Activated CD4-positive, alpha-beta T cell treated with anti-CD3 and anti-CD28 coated beads for 48 hours (primary cell): Measurements from ENCODE around the gene OR7D4.
"Not testable (repeated sequence)": the region's sequence is repeated elsewhere in the genome, so short reads cannot be mapped to it uniquely, and the experiment has no call there.

Source experiments
- DNase-seq: peaks from one replicate; pipeline ENCODE4 v3.0.0-alpha.2; 2020

The OR7D4 gene

GRCh38 chr19:9219489-9219888 lies at the start of gene OR7D4:
OR7D4 (minus strand) TSS chr19:9219589; CDS start chr19:9214837, 4,752 bp downstream.
- no peak for DNase-seq

GRCh38 chr19:9251236-9251635 lies 31.8 kb upstream of the OR7D4 start:
- DNase-seq = no peak

- no peak for DNase-seq
Measured at GRCh38 chr19:9250630-9251029, 31.2 kb upstream of the OR7D4 start, which contains the start of gene OR7E24. OR7E24 (plus strand) TSS chr19:9250930; CDS start chr19:9251044, 114 bp downstream.

- DNase-seq = peak; percentile 76
Measured at GRCh38 chr19:9205501-9206113, 13.8 kb downstream of the OR7D4 start.

GRCh38 chr19:9198044-9198443 lies 21.3 kb downstream of the OR7D4 start:
- DNase-seq = not testable (repeated sequence)

GRCh38 chr19:9189535-9189934 lies 29.9 kb downstream of the OR7D4 start:
- no peak for DNase-seq

- DNase-seq = no peak
Measured at GRCh38 chr19:9187191-9187590, 32.2 kb downstream of the OR7D4 start.

- no peak for DNase-seq
Measured at GRCh38 chr19:9183000-9183399, 36.4 kb downstream of the OR7D4 start.

GRCh38 chr19:9178901-9179300 lies 40.5 kb downstream of the OR7D4 start, which contains the start of gene OR7D2:
OR7D2 (plus strand) TSS chr19:9178979; CDS start chr19:9185782, 6,803 bp downstream.
- DNase-seq = no peak

GRCh38 chr19:9175326-9175725 lies 44.1 kb downstream of the OR7D4 start:
- no peak for DNase-seq

GRCh38 chr19:9171393-9171991 lies 47.9 kb downstream of the OR7D4 start:
- DNase-seq = no peak

- DNase-seq = no peak
Measured at GRCh38 chr19:9166846-9167245, 52.5 kb downstream of the OR7D4 start.

GRCh38 chr19:9165261-9165660 lies 54.1 kb downstream of the OR7D4 start:
- DNase-seq = no peak

GRCh38 chr19:9161427-9161826 lies 58.0 kb downstream of the OR7D4 start:
- DNase-seq = no peak
